Tibial artery (tissue), 4 donors: ENCODE data around the gene ARHGEF26.

Source experiments
- DNase-seq, 2 donors: peaks; one replicate each; pipeline ENCODE4 v3.0.0-alpha.2; 2019
- H3K27ac ChIP-seq, 2 donors: fragments of 200-600 bp; sonication (generic) in 1 of 2; 1 replicate in 1 of 2; 2 replicates in 1 of 2; pipeline ENCODE4 v1.5.1; 2018 to 2019; ENCODE audit warnings: mild to moderate bottlenecking in 1 of 2
- H3K27me3 ChIP-seq, 2 donors: fragments of 200-600 bp; sonication (generic) in 1 of 2; one replicate each; pipeline versions ENCODE4 v1.5.1 to v1.6.0; 2016 to 2019
- H3K36me3 ChIP-seq, 3 donors: fragments of 200-600 bp; sonication (generic) in 2 of 3; one replicate each; pipeline ENCODE4 v1.5.1; 2016 to 2019; ENCODE audit warnings: mild to moderate bottlenecking in 2 of 3
- H3K4me1 ChIP-seq, 4 donors: fragments of 200-600 bp; sonication (generic) in 2 of 4; 1 replicate in 3 of 4; 2 replicates in 1 of 4; pipeline ENCODE4 v1.5.1; 2016 to 2019
- H3K4me3 ChIP-seq, 2 donors: fragments of 200-600 bp; sonication (generic) in 1 of 2; 1 replicate in 1 of 2; 2 replicates in 1 of 2; pipeline ENCODE4 v1.5.1; 2018 to 2019; ENCODE audit warnings: mild to moderate bottlenecking in 2 of 2
- H3K9me3 ChIP-seq, 3 donors: fragments of 200-600 bp; sonication (generic) in 1 of 3; one replicate each; pipeline ENCODE4 v1.5.1; 2016 to 2019
- intact Hi-C: fragments of 100-400 bp; cut with DNase I; formaldehyde crosslinking; loops from one replicate; pipeline ENCODE4 v1.15.0; 2023; ENCODE audit warnings: low total_unique reads
- TF ChIP-seq, protein P1 (sequence below), 2 experiments: fragments of 200-600 bp in 1 of 2; fragments of 450-650 bp in 1 of 2; IDR thresholded peaks; one replicate each; pipeline ENCODE4 v1.5.1; 2017 to 2019; ENCODE audit warnings: antibody characterized with exemption in 2 of 2, mild to moderate bottlenecking in 1 of 2, moderate library complexity in 1 of 2

ARHGEF26 gene

DNA sequence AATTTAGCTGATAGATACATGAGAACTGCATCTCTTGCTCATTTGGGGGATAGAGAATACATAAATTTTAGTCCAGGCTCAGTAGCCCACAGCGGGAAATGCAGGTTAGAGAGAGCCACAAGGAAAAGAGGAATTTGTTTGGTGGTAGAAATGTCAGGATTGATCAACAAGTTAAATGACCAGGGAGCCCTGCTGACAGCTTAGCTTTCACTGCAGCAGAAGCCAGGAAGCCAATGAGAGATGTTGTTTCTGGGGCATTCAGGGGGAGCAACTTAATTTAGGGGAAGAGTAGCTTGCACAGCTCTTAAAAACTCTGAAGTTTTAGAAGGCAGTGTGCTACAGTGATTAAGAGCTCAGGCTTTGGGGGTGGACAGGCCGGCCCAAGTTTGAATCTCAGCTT is 22.7 kb downstream of the ARHGEF26 start:
- H3K4me1 ChIP-seq = no peaks in the 10 kb centered on the region
- DNase-seq = no peak

DNA sequence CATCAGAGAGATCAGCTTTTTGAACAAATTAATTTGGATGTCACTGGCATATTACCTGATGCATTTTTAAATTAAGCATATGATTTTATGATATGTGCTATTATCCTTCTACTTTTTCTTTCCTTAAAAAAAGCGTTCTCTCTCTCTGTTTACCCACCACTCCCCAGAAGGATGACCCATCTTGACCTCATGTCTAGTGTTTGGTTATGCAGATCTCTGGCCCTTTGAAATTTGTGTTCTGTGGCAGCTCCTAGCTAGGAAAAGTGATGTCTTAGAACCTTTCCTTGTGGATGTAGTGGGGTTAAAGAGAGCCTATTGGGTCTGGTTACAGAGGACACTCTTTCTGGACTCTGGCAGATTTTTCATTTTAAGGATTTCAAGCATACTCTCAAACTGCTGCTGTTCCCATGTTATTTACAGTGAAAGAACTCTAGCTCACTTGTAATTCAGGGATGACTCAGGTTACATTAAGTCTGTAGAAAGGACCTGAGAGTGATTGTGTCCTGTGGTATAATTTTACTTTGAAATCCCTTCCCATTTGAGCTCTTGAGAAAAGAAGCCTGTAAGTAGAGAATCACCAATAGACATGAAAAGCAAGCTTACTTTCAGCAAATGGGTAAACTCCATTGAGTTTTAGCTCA is 23.8 kb downstream of the ARHGEF26 start:
- Histone ChIP-seq H3K4me3 (no peak overlapping the region), H3K27ac (no peak overlapping the region), H3K9me3 (no peaks in the 10 kb centered on the region), H3K4me1 (no peaks in the 10 kb centered on the region), H3K27me3 (no peaks in the 10 kb centered on the region), H3K36me3 (peaks cover 0 to 10% (median 0%) of the 10 kb centered on the region in 3 donors)
- TF ChIP-seq, protein P1, sequence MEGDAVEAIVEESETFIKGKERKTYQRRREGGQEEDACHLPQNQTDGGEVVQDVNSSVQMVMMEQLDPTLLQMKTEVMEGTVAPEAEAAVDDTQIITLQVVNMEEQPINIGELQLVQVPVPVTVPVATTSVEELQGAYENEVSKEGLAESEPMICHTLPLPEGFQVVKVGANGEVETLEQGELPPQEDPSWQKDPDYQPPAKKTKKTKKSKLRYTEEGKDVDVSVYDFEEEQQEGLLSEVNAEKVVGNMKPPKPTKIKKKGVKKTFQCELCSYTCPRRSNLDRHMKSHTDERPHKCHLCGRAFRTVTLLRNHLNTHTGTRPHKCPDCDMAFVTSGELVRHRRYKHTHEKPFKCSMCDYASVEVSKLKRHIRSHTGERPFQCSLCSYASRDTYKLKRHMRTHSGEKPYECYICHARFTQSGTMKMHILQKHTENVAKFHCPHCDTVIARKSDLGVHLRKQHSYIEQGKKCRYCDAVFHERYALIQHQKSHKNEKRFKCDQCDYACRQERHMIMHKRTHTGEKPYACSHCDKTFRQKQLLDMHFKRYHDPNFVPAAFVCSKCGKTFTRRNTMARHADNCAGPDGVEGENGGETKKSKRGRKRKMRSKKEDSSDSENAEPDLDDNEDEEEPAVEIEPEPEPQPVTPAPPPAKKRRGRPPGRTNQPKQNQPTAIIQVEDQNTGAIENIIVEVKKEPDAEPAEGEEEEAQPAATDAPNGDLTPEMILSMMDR (IDR thresholded peaks at IDR 0.05) = no peak
- intact Hi-C loops = no loop called here
- DNase-seq = no peak

More for the DNA sequence above, 22.7 kb downstream of the ARHGEF26 start:
- TF ChIP-seq, protein P1 (IDR thresholded peaks at IDR 0.05) = no peak
- H3K36me3 ChIP-seq = peaks cover 0 to 10% (median 0%) of the 10 kb centered on the region in 3 donors
- no peak overlapping the region for H3K27ac ChIP-seq
- no peak overlapping the region for H3K4me3 ChIP-seq
- H3K9me3 ChIP-seq = no peaks in the 10 kb centered on the region
- no peaks in the 10 kb centered on the region for H3K27me3 ChIP-seq
- intact Hi-C loops = no loop called here

DNA sequence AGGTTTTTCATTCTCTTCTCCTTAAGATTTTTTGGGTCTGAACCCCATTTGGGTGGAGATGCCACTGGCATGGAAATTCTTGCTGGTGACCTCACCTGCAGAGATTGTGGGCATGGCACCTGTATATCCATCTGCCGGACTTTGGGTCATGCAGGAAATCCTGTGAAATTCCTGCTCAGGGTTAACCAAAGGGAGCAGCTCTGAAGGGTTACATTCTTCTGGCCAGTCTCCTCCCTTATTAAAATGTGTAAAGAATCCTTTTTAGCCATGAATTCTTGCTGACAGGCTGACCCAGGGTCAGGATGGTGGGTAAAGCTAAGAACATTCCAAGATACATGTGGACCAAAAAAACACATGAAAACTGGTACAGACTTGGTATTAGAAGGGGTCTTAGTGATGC is 27.4 kb downstream of the ARHGEF26 start:
- Histone ChIP-seq H3K4me3 (no peak overlapping the region), H3K36me3 (peaks cover 0 to 8% (median 5%) of the 10 kb centered on the region in 3 donors), H3K27ac (no peak overlapping the region), H3K4me1 (no peaks in the 10 kb centered on the region), H3K27me3 (no peaks in the 10 kb centered on the region), H3K9me3 (no peaks in the 10 kb centered on the region)
- TF ChIP-seq, protein P1 (IDR thresholded peaks at IDR 0.05) = no peak
- intact Hi-C loops = no loop called here
- DNase-seq = no peak

DNA sequence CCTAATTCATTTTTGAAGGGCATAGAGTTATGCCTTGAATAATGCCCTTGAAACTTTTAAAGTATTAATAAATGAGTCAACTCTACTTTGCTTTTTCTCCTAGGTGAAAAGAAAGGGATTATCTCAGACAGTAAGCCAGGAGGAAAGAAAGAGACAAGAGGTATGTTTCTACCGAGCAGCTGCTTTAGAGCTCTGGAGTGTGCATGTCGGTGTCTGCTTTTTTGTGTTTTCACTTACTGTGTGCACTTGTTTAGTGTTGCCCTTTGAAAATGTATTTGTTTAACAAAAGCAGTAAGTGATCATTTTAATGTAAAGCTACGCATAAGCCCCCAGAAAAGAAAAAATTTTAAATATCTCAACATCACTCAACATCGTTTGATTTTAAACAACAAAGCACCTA is 28.1 kb downstream of the ARHGEF26 start:
- H3K9me3 ChIP-seq = no peaks in the 10 kb centered on the region
- peaks cover 0 to 10% (median 8%) of the 10 kb centered on the region in 3 donors for H3K36me3 ChIP-seq
- no peak overlapping the region for H3K4me3 ChIP-seq
- DNase-seq = no peak
- no peak overlapping the region for H3K27ac ChIP-seq
- intact Hi-C loops = no loop called here
- no peaks in the 10 kb centered on the region for H3K27me3 ChIP-seq
- no peaks in the 10 kb centered on the region for H3K4me1 ChIP-seq
- TF ChIP-seq, protein P1 (IDR thresholded peaks at IDR 0.05) = no peak

DNA sequence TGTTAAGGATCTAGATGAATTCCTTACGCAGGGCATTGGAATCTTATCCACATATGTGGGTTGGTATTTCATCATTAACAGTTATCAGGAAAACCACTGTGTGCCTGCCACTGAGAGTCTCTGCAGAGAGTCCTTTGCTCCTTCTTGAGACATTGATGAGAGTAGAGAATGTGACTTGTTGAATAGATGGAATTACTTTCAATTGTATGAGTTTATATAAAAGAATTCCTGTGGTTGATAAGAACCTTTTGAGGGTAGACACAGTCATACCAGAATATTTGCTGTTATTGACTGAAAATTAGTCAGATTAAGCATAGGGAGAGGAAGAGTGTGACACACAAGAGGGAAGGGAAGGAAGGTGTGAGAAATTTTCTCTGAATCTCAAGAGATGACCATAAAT is 30.8 kb downstream of the ARHGEF26 start:
- intact Hi-C loops = no loop called here
- no peak for DNase-seq
- H3K27ac ChIP-seq = no peak overlapping the region
- H3K36me3 ChIP-seq = peaks cover 0 to 10% (median 8%) of the 10 kb centered on the region in 3 donors
- TF ChIP-seq, protein P1 (IDR thresholded peaks at IDR 0.05) = no peak
- H3K27me3 ChIP-seq = no peaks in the 10 kb centered on the region
- H3K4me3 ChIP-seq = no peak overlapping the region
- H3K4me1 ChIP-seq = no peaks in the 10 kb centered on the region
- no peaks in the 10 kb centered on the region for H3K9me3 ChIP-seq
